Activated naive CD4-positive, alpha-beta T cell treated with anti-CD3 and anti-CD28 coated beads, Interleukin-2, amount 50 U/mL, for 24 hours (primary cell): Measurements from ENCODE around the gene SOBP.

ENCODE experiments used
- H3K27ac Mint-ChIP-seq: one replicate; pipeline ENCODE4 v1.8.0; 2021; ENCODE audit warnings: mild to moderate bottlenecking, mixed read lengths
- H3K27me3 Mint-ChIP-seq: one replicate; pipeline ENCODE4 v1.8.0; 2021; ENCODE audit warnings: mixed read lengths
- H3K36me3 Mint-ChIP-seq: one replicate; pipeline ENCODE4 v1.8.0; 2021; ENCODE audit warnings: mixed read lengths
- H3K4me1 Mint-ChIP-seq: one replicate; pipeline ENCODE4 v1.8.0; 2021; ENCODE audit warnings: mixed read lengths
- H3K4me3 Mint-ChIP-seq: one replicate; pipeline ENCODE4 v1.8.0; 2021; ENCODE audit warnings: mild to moderate bottlenecking, mixed read lengths
- H3K9me3 Mint-ChIP-seq: one replicate; pipeline ENCODE4 v1.8.0; 2021; ENCODE audit warnings: mixed read lengths

The SOBP gene

DNA sequence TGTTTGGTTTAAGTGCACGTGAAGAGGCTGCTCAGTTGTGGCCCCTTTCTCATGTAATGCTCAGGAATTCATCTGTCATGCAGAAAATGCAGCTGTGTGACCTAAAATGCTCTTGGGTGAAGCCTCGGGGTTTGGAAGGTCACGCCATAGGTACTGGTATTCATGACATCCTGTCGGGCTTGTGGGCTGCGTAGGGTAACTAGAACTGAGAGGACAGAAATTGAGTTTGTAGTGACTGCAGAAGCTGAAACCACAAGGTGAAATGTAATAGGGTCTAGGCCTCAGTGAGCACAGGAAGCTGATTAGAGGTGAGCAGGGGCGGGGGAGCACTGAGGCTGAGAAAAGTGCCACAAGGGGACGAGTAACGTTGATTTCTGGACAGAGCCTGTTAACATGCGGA lies 128.8 kb downstream of the SOBP start:
- no peaks in the 10 kb centered on the region for H3K36me3 Mint-ChIP-seq
- peaks cover 25% of the 10 kb centered on the region for H3K4me1 Mint-ChIP-seq
- H3K27me3 Mint-ChIP-seq: no peaks in the 10 kb centered on the region
- H3K27ac Mint-ChIP-seq: peak overlapping the region; percentile 25
- no peaks in the 10 kb centered on the region for H3K9me3 Mint-ChIP-seq
- peak overlapping the region; percentile 23 for H3K4me3 Mint-ChIP-seq

- H3K9me3 Mint-ChIP-seq: no peaks in the 10 kb centered on the region
- H3K4me1 Mint-ChIP-seq: peaks cover 25% of the 10 kb centered on the region
- no peak overlapping the region for H3K4me3 Mint-ChIP-seq
- no peaks in the 10 kb centered on the region for H3K36me3 Mint-ChIP-seq
- no peaks in the 10 kb centered on the region for H3K27me3 Mint-ChIP-seq
- peak overlapping the region; percentile 31 for H3K27ac Mint-ChIP-seq
Measured at GRCh38 chr6:107620732-107621131, 130.8 kb downstream of the SOBP start.

GRCh38 chr6:107621229-107621937 lies 131.5 kb downstream of the SOBP start:
- no peaks in the 10 kb centered on the region for H3K36me3 Mint-ChIP-seq
- H3K4me3 Mint-ChIP-seq: no peak overlapping the region
- no peaks in the 10 kb centered on the region for H3K27me3 Mint-ChIP-seq
- H3K9me3 Mint-ChIP-seq: no peaks in the 10 kb centered on the region
- no peak overlapping the region for H3K27ac Mint-ChIP-seq
- H3K4me1 Mint-ChIP-seq: peaks cover 25% of the 10 kb centered on the region

DNA sequence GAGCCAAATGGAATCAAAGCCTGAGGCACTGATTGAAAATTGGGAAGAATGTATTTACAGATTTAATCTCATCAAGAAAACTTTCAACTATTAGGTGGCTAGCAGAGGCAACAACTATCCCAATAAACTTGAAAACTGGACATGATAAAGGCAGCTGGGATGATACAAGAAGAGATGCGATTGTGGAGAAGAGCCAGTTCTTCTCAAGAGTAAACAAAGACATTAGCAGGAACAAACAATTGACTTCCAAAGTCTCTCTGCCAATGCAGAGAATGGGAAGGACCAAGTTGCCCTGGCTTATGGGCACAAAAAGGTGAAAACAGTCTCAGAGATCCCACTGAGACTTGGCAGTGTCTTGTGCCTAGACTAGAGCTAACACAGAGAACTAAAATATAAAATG lies 132.4 kb downstream of the SOBP start:
- no peak overlapping the region for H3K27ac Mint-ChIP-seq
- H3K4me1 Mint-ChIP-seq: peaks cover 25% of the 10 kb centered on the region
- no peaks in the 10 kb centered on the region for H3K9me3 Mint-ChIP-seq
- no peaks in the 10 kb centered on the region for H3K36me3 Mint-ChIP-seq
- H3K4me3 Mint-ChIP-seq: no peak overlapping the region
- H3K27me3 Mint-ChIP-seq: no peaks in the 10 kb centered on the region

DNA sequence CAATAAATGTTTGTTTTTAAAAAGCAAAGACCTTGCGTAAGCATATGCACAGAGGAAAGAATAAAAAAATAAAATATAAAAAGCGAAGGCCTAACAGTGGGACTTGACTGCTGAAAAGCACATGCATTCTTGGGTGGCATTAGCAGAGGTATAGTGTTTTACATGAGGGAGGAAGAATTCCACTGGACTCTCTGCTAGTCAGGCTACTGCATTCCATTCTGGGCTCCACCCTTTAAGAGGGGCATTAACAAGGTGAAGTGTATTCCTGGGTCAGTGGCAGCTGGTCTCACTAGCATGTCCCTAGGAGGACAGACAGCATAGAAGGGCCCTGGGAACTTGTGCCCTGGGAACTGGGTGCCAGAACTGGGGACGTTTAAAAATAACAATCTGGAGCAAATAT lies 134.1 kb downstream of the SOBP start:
- Mint-ChIP-seq H3K27ac (no peak overlapping the region), H3K4me3 (no peak overlapping the region)

DNA sequence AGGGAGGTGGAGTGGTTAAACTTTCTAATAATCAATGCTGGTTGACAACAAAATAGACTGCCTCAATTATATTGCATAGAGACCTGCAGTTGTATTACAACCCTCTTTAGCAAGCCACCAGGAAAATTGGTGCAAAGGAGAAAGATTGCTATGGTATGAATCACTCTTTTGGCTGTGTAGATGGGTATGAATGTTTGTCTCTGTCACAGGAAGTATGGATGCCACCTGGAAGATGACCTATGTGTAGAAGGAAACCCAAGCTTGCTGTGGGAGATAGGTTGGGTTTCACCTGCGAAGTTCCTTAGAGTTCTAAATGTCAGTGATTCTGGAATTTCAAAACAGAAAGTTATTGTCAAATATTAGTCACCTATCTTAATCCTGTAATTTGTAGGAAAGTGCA lies 134.6 kb downstream of the SOBP start:
- H3K27ac Mint-ChIP-seq: no peak overlapping the region
- H3K27me3 Mint-ChIP-seq: no peaks in the 10 kb centered on the region
- no peaks in the 10 kb centered on the region for H3K9me3 Mint-ChIP-seq
- no peak overlapping the region for H3K4me3 Mint-ChIP-seq
- H3K4me1 Mint-ChIP-seq: peaks cover 14% of the 10 kb centered on the region
- no peaks in the 10 kb centered on the region for H3K36me3 Mint-ChIP-seq

More for the DNA sequence above, 134.1 kb downstream of the SOBP start:
- no peaks in the 10 kb centered on the region for H3K9me3 Mint-ChIP-seq
- no peaks in the 10 kb centered on the region for H3K27me3 Mint-ChIP-seq
- H3K4me1 Mint-ChIP-seq: peaks cover 19% of the 10 kb centered on the region
- no peaks in the 10 kb centered on the region for H3K36me3 Mint-ChIP-seq

GRCh38 chr6:107625264-107625663 lies 135.3 kb downstream of the SOBP start:
- H3K36me3 Mint-ChIP-seq: no peaks in the 10 kb centered on the region
- no peak overlapping the region for H3K4me3 Mint-ChIP-seq
- H3K9me3 Mint-ChIP-seq: no peaks in the 10 kb centered on the region
- peaks cover 10% of the 10 kb centered on the region for H3K4me1 Mint-ChIP-seq
- H3K27me3 Mint-ChIP-seq: peaks cover 4% of the 10 kb centered on the region
- H3K27ac Mint-ChIP-seq: no peak overlapping the region

- Mint-ChIP-seq H3K4me1 (no peaks in the 10 kb centered on the region), H3K9me3 (no peaks in the 10 kb centered on the region), H3K27me3 (peaks cover 9% of the 10 kb centered on the region), H3K4me3 (no peak overlapping the region), H3K36me3 (no peaks in the 10 kb centered on the region), H3K27ac (no peak overlapping the region)
Measured at GRCh38 chr6:107626645-107627044, 136.7 kb downstream of the SOBP start.

DNA sequence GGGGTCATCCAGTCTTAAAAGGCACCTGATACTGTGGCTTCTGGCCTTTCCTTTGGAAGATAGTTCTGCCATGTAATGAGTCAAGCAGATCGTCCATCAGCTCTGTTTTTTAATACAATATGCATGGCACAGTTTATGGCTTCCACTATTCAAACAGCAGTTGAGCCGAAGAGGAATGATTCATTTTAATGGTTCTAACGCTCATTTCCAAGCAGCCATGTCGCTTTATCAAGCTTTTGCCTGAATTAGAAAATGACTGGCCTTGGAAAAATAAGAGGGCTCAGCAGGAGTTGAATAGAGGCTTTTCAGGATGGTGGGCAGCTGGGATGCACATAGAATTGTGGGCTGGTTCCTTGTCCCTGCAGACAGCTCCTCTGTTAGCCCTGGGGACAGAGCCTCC lies 138.1 kb downstream of the SOBP start:
- Mint-ChIP-seq H3K9me3 (no peaks in the 10 kb centered on the region), H3K27me3 (peaks cover 20% of the 10 kb centered on the region), H3K27ac (no peak overlapping the region), H3K4me3 (no peak overlapping the region), H3K4me1 (peaks cover 1% of the 10 kb centered on the region), H3K36me3 (no peaks in the 10 kb centered on the region)

DNA sequence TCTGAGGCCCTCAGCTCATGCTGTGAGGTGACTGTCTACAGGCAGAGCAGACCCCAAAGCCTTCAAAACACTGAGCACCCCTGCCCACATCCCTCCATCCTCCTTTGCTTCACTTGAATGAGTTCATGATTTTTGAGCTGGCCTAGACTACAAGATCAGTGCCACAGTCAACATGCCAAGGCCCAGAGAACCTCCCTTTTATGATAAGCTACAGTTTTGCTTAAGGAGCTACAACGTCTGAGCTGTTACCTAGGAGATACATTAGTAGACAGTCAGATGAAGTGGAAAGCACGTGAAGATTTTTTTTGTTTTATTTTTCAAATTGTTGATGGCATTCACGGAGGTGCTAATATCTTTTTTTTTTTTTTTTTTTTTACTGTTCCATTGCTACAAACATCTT lies 139.0 kb downstream of the SOBP start:
- H3K9me3 Mint-ChIP-seq: no peaks in the 10 kb centered on the region

GRCh38 chr6:107629548-107630129 lies 139.7 kb downstream of the SOBP start:
- Mint-ChIP-seq H3K4me1 (peaks cover 6% of the 10 kb centered on the region), H3K4me3 (no peak overlapping the region), H3K27me3 (peaks cover 30% of the 10 kb centered on the region), H3K9me3 (no peaks in the 10 kb centered on the region), H3K36me3 (no peaks in the 10 kb centered on the region), H3K27ac (no peak overlapping the region)

More for the DNA sequence above, 139.0 kb downstream of the SOBP start:
- Mint-ChIP-seq H3K4me3 (no peak overlapping the region), H3K4me1 (peaks cover 6% of the 10 kb centered on the region), H3K36me3 (no peaks in the 10 kb centered on the region), H3K27ac (no peak overlapping the region), H3K27me3 (peaks cover 29% of the 10 kb centered on the region)

- no peak overlapping the region for H3K4me3 Mint-ChIP-seq
- H3K27ac Mint-ChIP-seq: no peak overlapping the region
- H3K9me3 Mint-ChIP-seq: no peaks in the 10 kb centered on the region
- H3K27me3 Mint-ChIP-seq: peaks cover 32% of the 10 kb centered on the region
- H3K4me1 Mint-ChIP-seq: peaks cover 6% of the 10 kb centered on the region
- no peaks in the 10 kb centered on the region for H3K36me3 Mint-ChIP-seq
Measured at GRCh38 chr6:107630348-107630977, 140.5 kb downstream of the SOBP start.

GRCh38 chr6:107632381-107633136 lies 142.6 kb downstream of the SOBP start:
- no peaks in the 10 kb centered on the region for H3K9me3 Mint-ChIP-seq
- H3K4me1 Mint-ChIP-seq: peaks cover 6% of the 10 kb centered on the region
- H3K27ac Mint-ChIP-seq: no peak overlapping the region
- peaks cover 49% of the 10 kb centered on the region for H3K27me3 Mint-ChIP-seq
- peak overlapping the region; percentile 49 for H3K4me3 Mint-ChIP-seq
- H3K36me3 Mint-ChIP-seq: no peaks in the 10 kb centered on the region

DNA sequence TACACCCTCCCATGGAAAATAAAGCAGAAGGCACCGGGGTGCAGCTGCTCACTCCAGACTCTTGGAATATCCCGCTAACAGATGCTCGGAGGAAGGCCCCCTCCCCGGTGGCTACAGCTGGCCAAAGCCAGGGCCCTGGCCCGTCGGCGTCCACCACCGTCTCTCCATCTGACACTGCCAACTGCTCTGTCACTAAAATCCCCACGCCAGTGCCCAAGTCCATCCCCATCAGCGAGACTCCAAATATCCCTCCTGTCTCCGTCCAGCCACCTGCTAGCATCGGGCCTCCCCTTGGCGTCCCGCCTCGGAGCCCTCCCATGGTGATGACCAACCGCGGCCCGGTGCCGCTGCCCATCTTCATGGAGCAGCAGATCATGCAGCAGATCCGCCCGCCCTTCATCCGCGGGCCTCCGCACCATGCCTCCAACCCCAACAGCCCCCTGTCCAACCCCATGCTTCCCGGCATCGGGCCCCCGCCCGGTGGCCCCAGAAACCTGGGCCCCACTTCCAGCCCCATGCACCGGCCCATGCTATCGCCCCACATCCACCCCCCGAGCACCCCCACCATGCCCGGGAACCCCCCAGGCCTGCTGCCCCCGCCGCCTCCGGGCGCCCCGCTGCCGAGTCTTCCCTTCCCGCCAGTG lies 143.9 kb downstream of the SOBP start:
- Mint-ChIP-seq H3K36me3 (no peaks in the 10 kb centered on the region), H3K27me3 (peaks cover 50% of the 10 kb centered on the region), H3K9me3 (no peaks in the 10 kb centered on the region), H3K4me3 (peak overlapping the region; percentile 49), H3K27ac (no peak overlapping the region), H3K4me1 (peaks cover 6% of the 10 kb centered on the region)

GRCh38 chr6:107634324-107635056 lies 144.6 kb downstream of the SOBP start:
- Mint-ChIP-seq H3K4me1 (peaks cover 6% of the 10 kb centered on the region), H3K27ac (no peak overlapping the region), H3K4me3 (peak overlapping the region; percentile 23), H3K27me3 (peaks cover 50% of the 10 kb centered on the region), H3K9me3 (no peaks in the 10 kb centered on the region), H3K36me3 (no peaks in the 10 kb centered on the region)
